Fibroblast of pulmonary artery (primary cell): ENCODE measurements around the gene MIB1.

Experiments used
- DNase-seq: peaks from one replicate; pipeline ENCODE4 v3.0.0-alpha.2; 2010; ENCODE audit warnings: low read depth
- H3K4me3 ChIP-seq: replicated peaks from 2 replicates; pipeline ENCODE4 v1.5.1; 2011; ENCODE audit warnings: low read depth, mild to moderate bottlenecking, control low read depth, low read length, moderate library complexity
- TF ChIP-seq, protein P1 (sequence below): IDR thresholded peaks from 2 replicates; pipeline ENCODE4 v1.5.1; 2011; ENCODE audit warnings: mild to moderate bottlenecking, control low read depth, low read length, inconsistent platforms; ENCODE audit errors: missing control alignments

MIB1 gene

DNA sequence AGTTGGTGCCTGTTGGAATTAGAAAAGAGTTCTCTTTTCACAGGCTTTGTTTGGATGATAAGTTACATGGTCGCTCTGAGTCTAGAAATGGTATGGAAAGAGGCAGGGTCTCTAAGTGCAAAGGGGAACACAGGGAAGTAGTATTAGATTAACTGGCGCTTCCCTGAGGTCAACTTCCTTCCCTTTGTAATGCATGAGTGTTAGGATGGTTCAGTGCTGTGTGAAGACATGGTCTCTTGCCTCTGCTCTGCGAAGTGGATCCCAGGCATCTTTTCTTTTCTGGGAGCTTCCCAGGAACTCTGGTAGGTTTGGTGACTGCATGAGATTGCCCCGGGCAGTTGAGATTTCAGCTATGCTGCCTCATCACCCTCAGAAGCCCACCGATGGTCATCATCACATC lies 170.3 kb downstream of the MIB1 start:
- DNase-seq: no peak
- TF ChIP-seq, protein P1, sequence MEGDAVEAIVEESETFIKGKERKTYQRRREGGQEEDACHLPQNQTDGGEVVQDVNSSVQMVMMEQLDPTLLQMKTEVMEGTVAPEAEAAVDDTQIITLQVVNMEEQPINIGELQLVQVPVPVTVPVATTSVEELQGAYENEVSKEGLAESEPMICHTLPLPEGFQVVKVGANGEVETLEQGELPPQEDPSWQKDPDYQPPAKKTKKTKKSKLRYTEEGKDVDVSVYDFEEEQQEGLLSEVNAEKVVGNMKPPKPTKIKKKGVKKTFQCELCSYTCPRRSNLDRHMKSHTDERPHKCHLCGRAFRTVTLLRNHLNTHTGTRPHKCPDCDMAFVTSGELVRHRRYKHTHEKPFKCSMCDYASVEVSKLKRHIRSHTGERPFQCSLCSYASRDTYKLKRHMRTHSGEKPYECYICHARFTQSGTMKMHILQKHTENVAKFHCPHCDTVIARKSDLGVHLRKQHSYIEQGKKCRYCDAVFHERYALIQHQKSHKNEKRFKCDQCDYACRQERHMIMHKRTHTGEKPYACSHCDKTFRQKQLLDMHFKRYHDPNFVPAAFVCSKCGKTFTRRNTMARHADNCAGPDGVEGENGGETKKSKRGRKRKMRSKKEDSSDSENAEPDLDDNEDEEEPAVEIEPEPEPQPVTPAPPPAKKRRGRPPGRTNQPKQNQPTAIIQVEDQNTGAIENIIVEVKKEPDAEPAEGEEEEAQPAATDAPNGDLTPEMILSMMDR: no peak
- no peak overlapping the region for H3K4me3 ChIP-seq

DNA sequence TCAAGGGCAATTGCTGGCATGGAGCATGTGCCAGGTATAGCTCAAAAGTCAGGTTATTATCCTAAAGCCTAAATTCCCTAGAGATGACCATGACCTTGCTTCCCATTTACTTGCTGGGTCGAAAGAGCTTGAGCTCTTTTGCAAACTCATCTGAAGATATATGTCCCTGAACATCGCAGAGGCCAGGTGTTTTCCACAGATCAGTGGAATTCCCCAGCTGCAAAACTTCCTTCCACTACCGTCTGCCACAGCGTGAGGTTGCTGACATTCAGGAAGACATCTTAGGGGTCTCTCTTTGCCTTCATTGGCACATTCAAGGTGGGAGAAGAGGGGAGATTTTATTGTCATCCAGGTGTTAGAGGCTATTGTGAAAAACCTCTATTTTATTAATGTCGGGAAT lies 171.0 kb downstream of the MIB1 start:
- TF ChIP-seq, protein P1: no peak
- no peak for DNase-seq
- no peak overlapping the region for H3K4me3 ChIP-seq

DNA sequence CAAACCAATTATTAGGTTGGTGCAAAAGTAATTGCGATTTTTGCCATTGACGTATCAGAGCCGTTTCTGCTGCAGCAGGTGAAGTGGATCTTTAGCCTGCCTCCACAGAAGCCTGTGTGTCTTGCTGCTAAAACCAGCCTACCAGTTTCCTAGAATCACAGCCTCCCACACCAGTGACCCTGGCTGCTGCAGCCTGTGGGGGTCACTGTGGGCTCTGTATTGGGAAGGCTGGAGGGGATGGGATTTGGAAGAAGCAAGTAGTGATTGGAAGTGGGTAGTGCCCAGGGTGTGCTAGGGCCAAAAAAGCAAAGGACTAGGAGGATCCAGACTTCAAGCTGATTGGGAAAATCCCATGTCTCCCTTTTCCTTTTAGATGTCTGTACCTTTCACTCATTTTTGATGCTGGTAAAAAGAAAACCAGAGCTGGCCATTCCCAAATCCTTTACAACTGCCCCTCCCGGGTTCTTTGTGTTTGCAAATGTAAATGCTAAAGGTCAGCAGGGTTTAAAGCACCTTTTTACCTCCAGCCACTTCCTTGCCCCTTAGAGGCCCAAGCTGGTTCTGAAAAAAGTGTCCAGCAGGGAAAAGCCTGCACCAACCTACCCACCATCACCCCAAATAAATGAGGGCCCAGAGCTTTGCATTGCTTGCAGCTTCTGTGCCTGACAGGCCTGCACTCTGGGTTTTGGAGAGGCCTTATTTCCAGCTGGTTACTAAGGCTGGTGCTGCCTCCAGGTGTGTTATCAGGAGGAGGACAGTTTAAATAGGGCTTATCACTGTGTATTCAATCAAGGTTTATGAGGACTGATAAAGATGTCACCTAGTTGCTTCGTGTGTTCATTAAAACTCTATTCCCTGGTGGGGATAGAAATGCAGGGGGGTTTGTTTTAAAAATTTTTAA lies 172.0 kb downstream of the MIB1 start:
- TF ChIP-seq, protein P1: no peak
- H3K4me3 ChIP-seq: no peak overlapping the region
- DNase-seq: no peak

DNA sequence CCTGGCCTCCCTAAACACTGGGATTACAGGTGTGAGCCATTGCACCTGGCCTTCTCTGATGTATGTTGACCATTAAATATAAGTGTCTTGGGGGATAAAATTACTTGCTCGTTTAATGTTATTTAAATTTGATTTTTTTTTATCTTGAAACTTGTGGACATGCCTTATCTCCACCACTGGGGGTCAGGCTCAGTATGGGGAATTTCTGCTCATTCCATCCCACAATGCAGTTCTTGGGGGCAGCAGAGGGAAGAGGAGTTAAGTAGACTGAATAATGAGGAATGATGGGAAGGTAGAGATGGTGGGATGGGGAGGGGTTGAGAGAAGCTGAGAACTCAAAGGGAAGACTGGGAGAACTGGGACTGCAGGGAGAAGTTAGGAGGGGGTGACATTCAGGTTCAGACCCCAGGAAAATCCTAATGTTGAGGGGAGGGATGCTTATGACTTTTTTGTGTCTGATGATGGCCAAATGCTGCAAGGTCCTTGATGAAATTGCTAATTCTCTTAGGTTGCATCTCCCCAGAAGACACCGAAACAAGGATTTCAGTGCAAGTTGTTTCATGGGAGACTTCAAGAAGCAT lies 174.2 kb downstream of the MIB1 start:
- H3K4me3 ChIP-seq: no peak overlapping the region
- peak; percentile 84 for DNase-seq
- TF ChIP-seq, protein P1: peak; percentile 78

DNA sequence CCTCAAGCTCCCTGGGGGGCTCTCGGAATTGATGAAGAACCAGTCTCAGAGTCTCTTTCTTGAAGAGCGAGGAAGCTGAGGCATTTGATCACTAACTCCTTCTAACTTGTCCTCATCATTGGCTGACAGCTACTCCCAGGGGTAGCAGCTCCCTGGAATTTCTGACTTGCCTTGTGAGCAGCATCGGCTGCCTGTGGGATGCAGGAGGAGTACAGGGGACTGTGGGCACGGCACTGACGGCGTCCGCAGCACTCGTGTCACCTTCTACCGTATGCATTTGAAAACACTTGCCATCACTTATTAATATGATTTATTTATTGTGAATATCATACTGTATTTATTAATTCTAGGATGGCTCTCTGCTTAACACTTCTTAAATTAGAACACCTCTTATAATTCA lies 175.0 kb downstream of the MIB1 start:
- no peak for DNase-seq
- no peak overlapping the region for H3K4me3 ChIP-seq
- TF ChIP-seq, protein P1: no peak

DNA sequence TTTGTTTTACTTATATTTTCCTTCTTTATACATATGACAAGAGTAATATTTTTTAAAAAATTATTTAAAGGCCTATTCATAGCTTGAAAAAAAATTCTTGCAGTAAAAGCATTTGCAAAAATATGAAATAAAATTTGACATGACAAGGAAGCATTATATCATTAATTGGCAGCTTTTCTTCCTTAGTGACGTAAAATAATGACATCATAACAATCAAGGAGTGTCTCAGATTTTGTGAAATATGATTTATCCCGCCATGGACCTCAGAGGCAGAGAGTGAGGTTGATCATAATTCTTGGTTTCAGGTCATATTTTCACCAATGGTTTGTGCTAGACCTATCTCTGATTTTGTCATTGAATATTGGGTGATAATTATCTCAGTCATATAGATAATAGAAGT lies 176.0 kb downstream of the MIB1 start:
- no peak overlapping the region for H3K4me3 ChIP-seq
- TF ChIP-seq, protein P1: no peak
- no peak for DNase-seq
